Measurements from ENCODE around the gene OR52B2.

- no peak for TF ChIP-seq CTCF (IDR thresholded peaks at IDR 0.05; ENCODE audit: low read length)
- TF ChIP-seq EZH2 (IDR thresholded peaks at IDR 0.05; ENCODE audit: borderline replicate concordance, low read length): no peak
These were observed 5.3 kb upstream of the OR52B2 start for GRCh38 chr11:6175440-6175839.
